ENCODE data around the gene SLC7A5. TPM values are rescaled to one million over a fixed set of nuclear protein-coding genes. Genes with fewer than 3 reads are reported as not detected.

The SLC7A5 gene
- total RNA-seq, 1 donor from 2014 or later = 127 TPM

- TF ChIP-seq CTCF (IDR thresholded peaks at IDR 0.05) = no peak
- H3K27me3 Mint-ChIP-seq (ENCODE audit: unreplicated experiment) = no peaks in the 10 kb centered on the region
- peaks cover 32% of the 10 kb centered on the region for H3K36me3 Mint-ChIP-seq (ENCODE audit: unreplicated experiment)
- no peak overlapping the region for H3K4me3 Mint-ChIP-seq (ENCODE audit: unreplicated experiment)
- H3K27ac Mint-ChIP-seq (ENCODE audit: unreplicated experiment) = no peak overlapping the region
- no peak for DNase-seq (ENCODE audit: extremely low spot score, unreplicated experiment)
- peaks cover 68% of the 10 kb centered on the region for H3K4me1 Mint-ChIP-seq (ENCODE audit: unreplicated experiment)
- H3K9me3 Mint-ChIP-seq (ENCODE audit: unreplicated experiment) = no peaks in the 10 kb centered on the region
Measured at GRCh38 chr16:87846705-87847466, 22.4 kb downstream of the SLC7A5 start.

DNA sequence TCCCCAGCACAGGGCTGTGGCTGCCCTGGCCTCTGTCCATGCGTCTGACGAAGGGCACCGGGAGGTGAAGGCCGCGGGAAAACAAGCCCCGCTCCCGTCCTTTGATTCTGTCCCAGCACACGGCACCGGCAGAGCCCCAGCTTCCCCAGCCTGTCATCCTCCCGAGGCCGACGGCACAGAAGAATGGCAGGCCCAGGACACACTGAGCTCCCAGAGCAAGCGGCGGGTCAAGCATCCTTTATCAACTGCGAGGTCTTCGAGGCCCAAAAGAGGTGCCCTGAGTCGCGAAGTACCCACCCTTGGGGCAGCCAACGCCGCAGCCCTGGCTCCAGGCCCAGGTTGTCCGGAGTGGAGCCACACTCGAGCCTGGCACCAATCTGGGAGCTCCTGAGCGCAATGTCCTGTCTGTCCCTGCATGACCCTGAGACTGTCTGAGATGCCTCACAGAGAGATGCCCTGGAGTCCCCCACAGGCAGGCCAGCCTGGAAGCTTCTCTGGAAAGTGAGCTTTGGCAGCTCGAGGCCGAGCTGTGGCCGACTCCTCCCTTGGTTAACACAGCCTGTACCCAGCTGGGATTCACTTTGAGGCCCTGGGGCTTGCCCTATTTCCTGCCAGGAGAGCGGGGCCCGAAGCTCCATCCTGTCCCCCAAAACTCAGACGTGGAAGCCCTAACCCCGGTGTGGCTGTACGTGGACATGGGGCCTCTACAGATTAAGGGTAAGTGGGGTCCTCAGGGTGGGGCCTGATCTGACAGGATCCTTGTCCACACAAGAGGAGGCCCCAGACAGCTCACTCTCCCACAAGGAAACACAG is 23.3 kb downstream of the SLC7A5 start:
- peaks cover 31% of the 10 kb centered on the region for H3K36me3 Mint-ChIP-seq (ENCODE audit: unreplicated experiment)
- no peaks in the 10 kb centered on the region for H3K27me3 Mint-ChIP-seq (ENCODE audit: unreplicated experiment)
- DNase-seq (ENCODE audit: extremely low spot score, unreplicated experiment) = no peak
- H3K27ac Mint-ChIP-seq (ENCODE audit: unreplicated experiment) = peak overlapping the region; percentile 23
- no peaks in the 10 kb centered on the region for H3K9me3 Mint-ChIP-seq (ENCODE audit: unreplicated experiment)
- H3K4me3 Mint-ChIP-seq (ENCODE audit: unreplicated experiment) = no peak overlapping the region
- H3K4me1 Mint-ChIP-seq (ENCODE audit: unreplicated experiment) = peaks cover 64% of the 10 kb centered on the region
- no peak for TF ChIP-seq CTCF (IDR thresholded peaks at IDR 0.05)

DNA sequence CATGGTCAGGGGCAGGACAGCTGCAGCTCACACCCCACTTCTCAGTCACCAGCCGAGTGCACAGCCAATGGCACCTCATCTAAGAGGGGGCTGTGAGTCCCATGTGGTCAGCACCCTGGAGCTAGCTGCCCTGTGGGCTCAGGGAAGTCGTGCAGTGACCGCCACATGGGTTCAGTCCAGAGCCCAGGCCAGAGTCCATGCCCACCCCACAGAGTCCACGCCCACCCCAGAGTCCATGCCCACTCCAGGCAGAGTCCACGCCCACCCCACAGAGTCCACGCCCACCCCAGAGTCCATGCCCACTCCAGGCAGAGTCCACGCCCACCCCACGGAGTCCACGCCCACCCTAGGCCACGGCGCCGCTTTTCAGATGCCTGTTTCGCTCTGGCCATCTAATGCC is 24.1 kb downstream of the SLC7A5 start:
- peaks cover 29% of the 10 kb centered on the region for H3K36me3 Mint-ChIP-seq (ENCODE audit: unreplicated experiment)
- no peak for DNase-seq (ENCODE audit: extremely low spot score, unreplicated experiment)
- peaks cover 61% of the 10 kb centered on the region for H3K4me1 Mint-ChIP-seq (ENCODE audit: unreplicated experiment)
- no peak for TF ChIP-seq CTCF (IDR thresholded peaks at IDR 0.05)
- no peaks in the 10 kb centered on the region for H3K9me3 Mint-ChIP-seq (ENCODE audit: unreplicated experiment)
- no peak overlapping the region for H3K4me3 Mint-ChIP-seq (ENCODE audit: unreplicated experiment)
- H3K27me3 Mint-ChIP-seq (ENCODE audit: unreplicated experiment) = no peaks in the 10 kb centered on the region
- no peak overlapping the region for H3K27ac Mint-ChIP-seq (ENCODE audit: unreplicated experiment)

- no peak overlapping the region for H3K4me3 Mint-ChIP-seq (ENCODE audit: unreplicated experiment)
- peak overlapping the region; percentile 38 for H3K27ac Mint-ChIP-seq (ENCODE audit: unreplicated experiment)
- H3K27me3 Mint-ChIP-seq (ENCODE audit: unreplicated experiment) = no peaks in the 10 kb centered on the region
- TF ChIP-seq CTCF (IDR thresholded peaks at IDR 0.05) = no peak
- H3K9me3 Mint-ChIP-seq (ENCODE audit: unreplicated experiment) = no peaks in the 10 kb centered on the region
- peaks cover 27% of the 10 kb centered on the region for H3K36me3 Mint-ChIP-seq (ENCODE audit: unreplicated experiment)
- H3K4me1 Mint-ChIP-seq (ENCODE audit: unreplicated experiment) = peaks cover 61% of the 10 kb centered on the region
- DNase-seq (ENCODE audit: extremely low spot score, unreplicated experiment) = no peak
Measured at GRCh38 chr16:87844809-87845208, 24.5 kb downstream of the SLC7A5 start.

DNA sequence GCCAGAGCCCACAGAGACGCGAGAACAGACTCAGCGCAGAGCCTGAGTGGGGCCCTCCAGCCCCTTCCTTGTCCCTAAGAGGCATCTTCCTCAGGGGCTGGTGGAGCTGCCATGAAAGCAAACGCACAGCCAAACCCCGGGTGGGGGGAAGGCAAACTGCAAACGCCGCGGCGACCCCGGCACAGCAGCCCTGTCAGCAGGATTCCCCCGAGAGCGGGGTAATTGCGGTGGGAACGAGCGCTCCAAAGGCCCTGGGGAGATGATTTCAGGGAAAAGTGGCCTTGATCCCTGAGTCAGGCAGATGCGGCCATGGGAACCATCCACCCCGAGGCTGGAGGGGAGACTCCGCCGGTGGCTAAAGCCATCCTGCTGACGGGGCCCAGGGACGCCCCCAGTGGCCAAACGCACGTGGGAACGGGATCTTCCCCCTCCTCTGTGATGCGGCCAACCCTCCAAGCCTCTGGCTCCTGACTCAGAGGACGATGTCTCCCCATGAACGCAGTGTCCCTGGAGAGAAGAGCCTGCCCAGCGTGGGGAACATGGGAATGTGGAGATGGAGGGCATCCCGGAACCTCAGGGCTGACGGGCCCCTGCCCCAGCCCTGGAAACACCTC is 25.1 kb downstream of the SLC7A5 start:
- H3K4me1 Mint-ChIP-seq (ENCODE audit: unreplicated experiment) = peaks cover 62% of the 10 kb centered on the region
- peaks cover 24% of the 10 kb centered on the region for H3K36me3 Mint-ChIP-seq (ENCODE audit: unreplicated experiment)
- no peaks in the 10 kb centered on the region for H3K27me3 Mint-ChIP-seq (ENCODE audit: unreplicated experiment)
- no peak overlapping the region for H3K4me3 Mint-ChIP-seq (ENCODE audit: unreplicated experiment)
- no peaks in the 10 kb centered on the region for H3K9me3 Mint-ChIP-seq (ENCODE audit: unreplicated experiment)
- no peak for DNase-seq (ENCODE audit: extremely low spot score, unreplicated experiment)
- H3K27ac Mint-ChIP-seq (ENCODE audit: unreplicated experiment) = peak overlapping the region; percentile 38
- peak; percentile 15 for TF ChIP-seq CTCF (IDR thresholded peaks at IDR 0.05)
